ENCODE measurements around the gene TK1.

Gene TK1

GRCh38 chr17:78144736-78145641 lies 41.9 kb downstream of the TK1 start:
- H3K4me1 Mint-ChIP-seq = peaks cover 25% of the 10 kb centered on the region
- no peaks in the 10 kb centered on the region for H3K9me3 Mint-ChIP-seq

GRCh38 chr17:78144147-78144719 lies 42.6 kb downstream of the TK1 start:
- no peak for TF ChIP-seq CTCF (IDR thresholded peaks at IDR 0.05; ENCODE audit: unreplicated experiment in 3 of 3)
- H3K27me3 Mint-ChIP-seq (ENCODE audit: low read depth) = peaks cover 8% of the 10 kb centered on the region
- peaks cover 26% of the 10 kb centered on the region for H3K4me1 Mint-ChIP-seq
- H3K9me3 Mint-ChIP-seq = no peaks in the 10 kb centered on the region
- H3K4me3 Mint-ChIP-seq = peak overlapping the region; percentile 25 to 39 (median 36)
- peak overlapping the region; percentile 83 to 98 (median 92) for H3K27ac Mint-ChIP-seq
- no peaks in the 10 kb centered on the region for H3K36me3 Mint-ChIP-seq (ENCODE audit: low read depth)

More at GRCh38 chr17:78144736-78145641, 41.9 kb downstream of the TK1 start:
- Mint-ChIP-seq H3K4me3 (no peak overlapping the region), H3K27ac (peak overlapping the region; percentile 83 to 98 (median 92)), H3K27me3 (ENCODE audit: low read depth) (peaks cover 7% of the 10 kb centered on the region), H3K36me3 (ENCODE audit: low read depth) (no peaks in the 10 kb centered on the region)
- TF ChIP-seq CTCF (IDR thresholded peaks at IDR 0.05; ENCODE audit: unreplicated experiment in 3 of 3) = no peak

GRCh38 chr17:78143214-78144146 lies 43.4 kb downstream of the TK1 start:
- Mint-ChIP-seq H3K4me1 (peaks cover 26% of the 10 kb centered on the region), H3K27ac (peak overlapping the region; percentile 55 to 92 (median 83)), H3K36me3 (ENCODE audit: low read depth) (no peaks in the 10 kb centered on the region), H3K27me3 (ENCODE audit: low read depth) (peaks cover 8% of the 10 kb centered on the region), H3K4me3 (no peak overlapping the region), H3K9me3 (no peaks in the 10 kb centered on the region)
- no peak for TF ChIP-seq CTCF (IDR thresholded peaks at IDR 0.05; ENCODE audit: unreplicated experiment in 3 of 3)

GRCh38 chr17:78142119-78142861 lies 44.6 kb downstream of the TK1 start:
- Mint-ChIP-seq H3K4me3 (no peak overlapping the region), H3K27me3 (ENCODE audit: low read depth) (peaks cover 8% of the 10 kb centered on the region), H3K4me1 (peaks cover 26% of the 10 kb centered on the region), H3K27ac (peak overlapping the region in 1 of 3 experiments; percentile 21), H3K9me3 (no peaks in the 10 kb centered on the region), H3K36me3 (ENCODE audit: low read depth) (no peaks in the 10 kb centered on the region)
- TF ChIP-seq CTCF (IDR thresholded peaks at IDR 0.05; ENCODE audit: unreplicated experiment in 3 of 3) = no peak

- H3K27ac Mint-ChIP-seq = peak overlapping the region in 1 of 3 experiments; percentile 80
- no peak overlapping the region for H3K4me3 Mint-ChIP-seq
- peaks cover 8% of the 10 kb centered on the region for H3K27me3 Mint-ChIP-seq (ENCODE audit: low read depth)
- no peaks in the 10 kb centered on the region for H3K9me3 Mint-ChIP-seq
- no peaks in the 10 kb centered on the region for H3K36me3 Mint-ChIP-seq (ENCODE audit: low read depth)
- no peak for TF ChIP-seq CTCF (IDR thresholded peaks at IDR 0.05; ENCODE audit: unreplicated experiment in 3 of 3)
- peaks cover 26% of the 10 kb centered on the region for H3K4me1 Mint-ChIP-seq
Measured at GRCh38 chr17:78141437-78142118, 45.3 kb downstream of the TK1 start.
